22Rv1 (cell line): ENCODE results near the gene DENND4A.

Experiments
- CTCF ChIP-seq: fragments of 450-650 bp; IDR thresholded peaks from 2 replicates; pipeline ENCODE4 v1.5.1; 2017; ENCODE audit warnings: mild to moderate bottlenecking
- ZFX ChIP-seq: fragments of 450-650 bp; IDR thresholded peaks from 2 replicates; pipeline ENCODE4 v1.6.1; 2017; ENCODE audit warnings: antibody characterized with exemption, borderline replicate concordance

- no peak for TF ChIP-seq CTCF
- no peak for TF ChIP-seq ZFX
Observed at GRCh38 chr15:65695081-65695480, 97.0 kb downstream of the DENND4A start.
